H1 (cell line): ENCODE data around the gene TMEM51. TPM values are rescaled to one million over a fixed set of nuclear protein-coding genes. Genes with fewer than 3 reads are reported as not detected.

ENCODE experiments used
- CTCF ChIA-PET: fragments of 300-600 bp; sonication (Branson Sonifier 250); formaldehyde crosslinking; loops from one replicate; lab custom pipeline; 2021; ENCODE audit not compliant: partially characterized antibody; lab: Charles Lee
- POLR2A ChIA-PET: fragments of 300-600 bp; sonication (Branson Sonifier 250); formaldehyde crosslinking; loops from one replicate; lab custom pipeline; 2021; ENCODE audit warnings: inconsistent platforms; ENCODE audit not compliant: partially characterized antibody; lab: Charles Lee
- DNase-seq, 2 experiments: peaks; one replicate each; pipeline versions ENCODE4 v3.0.0 to v3.0.0-alpha.2; 2010 to 2022; ENCODE audit warnings: low spot score in 2 of 2, low read depth in 1 of 2, mixed read lengths in 1 of 2
- FAIRE-seq: peaks from 2 replicates; lab custom pipeline; 2011; peaks lifted over from hg19 to GRCh38; lab: Jason Lieb, UNC
- H2AFZ ChIP-seq: 2 replicates; pipeline ENCODE4 v1.8.1; 2012; ENCODE audit warnings: low read length, inconsistent platforms
- H2AK5ac ChIP-seq: 2 replicates; pipeline ENCODE4 v1.6.1; 2013; ENCODE audit warnings: low read depth, low read length
- H2BK120ac ChIP-seq: replicated peaks from 2 replicates; pipeline ENCODE3; 2013; ENCODE audit warnings: low read depth, low read length, inconsistent platforms
- H2BK12ac ChIP-seq: 2 replicates; pipeline ENCODE4 v1.6.1; 2013; ENCODE audit warnings: low read depth, low read length
- H2BK15ac ChIP-seq: 2 replicates; pipeline ENCODE4 v1.6.1; 2013; ENCODE audit warnings: low read length
- H2BK20ac ChIP-seq: 2 replicates; pipeline ENCODE4 v1.6.1; 2013; ENCODE audit warnings: low read length
- H2BK5ac ChIP-seq: 2 replicates; pipeline ENCODE4 v1.6.1; 2013; ENCODE audit warnings: low read depth, low read length
- H3K14ac ChIP-seq: 2 replicates; pipeline ENCODE4 v1.6.1; 2013; ENCODE audit warnings: inconsistent platforms; ENCODE audit not compliant: insufficient read length
- H3K18ac ChIP-seq: 2 replicates; pipeline ENCODE4 v1.6.1; 2013; ENCODE audit warnings: low read length; ENCODE audit errors: extremely low read depth
- H3K23ac ChIP-seq: 2 replicates; pipeline ENCODE4 v1.6.1; 2013; ENCODE audit warnings: inconsistent platforms; ENCODE audit not compliant: insufficient read length
- H3K23me2 ChIP-seq: 2 replicates; pipeline ENCODE4 v1.6.1; 2013; ENCODE audit warnings: low read depth, low read length
- H3K27ac ChIP-seq: 2 replicates; pipeline ENCODE4 v1.6.1; 2011; ENCODE audit warnings: low read depth, low read length, inconsistent platforms
- H3K27me3 ChIP-seq, 4 experiments: replicated peaks in 1 of 4; 1 replicate in 1 of 4; 2 replicates in 3 of 4; pipeline versions ENCODE4 v1.6.1 to v1.8.1; 2011 to 2013; ENCODE audit warnings: low read length in 3 of 4, mild to moderate bottlenecking in 3 of 4, inconsistent platforms in 2 of 4, mixed read lengths in 2 of 4, moderate library complexity in 1 of 4; ENCODE audit not compliant: control insufficient read depth in 3 of 4, insufficient read depth in 3 of 4; ENCODE audit errors: extremely low read depth in 1 of 4
- H3K36me3 ChIP-seq, 4 experiments: 2 replicates each; pipeline versions ENCODE4 v1.6.1 to v1.8.1; 2011 to 2013; ENCODE audit warnings: mild to moderate bottlenecking in 4 of 4, low read length in 3 of 4, moderate library complexity in 2 of 4, control low read depth in 1 of 4, inconsistent platforms in 1 of 4; ENCODE audit not compliant: insufficient read depth in 4 of 4, control insufficient read depth in 2 of 4
- H3K4ac ChIP-seq: replicated peaks from 2 replicates; pipeline ENCODE3; 2013; ENCODE audit warnings: low read length, low read depth, mixed read lengths, inconsistent platforms; ENCODE audit not compliant: insufficient read length
- H3K4me1 ChIP-seq, 4 experiments: replicated peaks in 1 of 4; 1 replicate in 1 of 4; 2 replicates in 3 of 4; pipeline versions ENCODE4 v1.6.1 to v1.8.1; 2011 to 2013; ENCODE audit warnings: low read length in 3 of 4, inconsistent platforms in 2 of 4, mixed read lengths in 1 of 4; ENCODE audit not compliant: insufficient read depth in 4 of 4, control insufficient read depth in 3 of 4
- H3K4me2 ChIP-seq, 2 experiments: 2 replicates each; pipeline versions ENCODE4 v1.6.1 to v1.8.1; 2011 to 2013; ENCODE audit warnings: low read depth in 2 of 2, low read length in 2 of 2, control low read depth in 1 of 2, inconsistent platforms in 1 of 2, mild to moderate bottlenecking in 1 of 2; ENCODE audit not compliant: insufficient read depth in 1 of 2
- H3K4me3 ChIP-seq, 4 experiments: fragments of 200-600, 300-600 bp in 1 of 4; sonication (generic), shearing (Covaris generic), sonication (Bioruptor Twin) in 1 of 4; 2 replicates each; pipeline versions ENCODE4 v1.5.1 to v1.8.1; 2011 to 2016; ENCODE audit warnings: low read length in 4 of 4, low read depth in 3 of 4, control low read depth in 2 of 4, inconsistent platforms in 2 of 4, mild to moderate bottlenecking in 2 of 4, mixed read lengths in 1 of 4, moderate library complexity in 1 of 4; ENCODE audit not compliant: insufficient read depth in 2 of 4; ENCODE audit errors: extremely low read depth in 1 of 4
- H3K56ac ChIP-seq: replicated peaks from 2 replicates; pipeline ENCODE3; 2013; ENCODE audit warnings: low read depth, mild to moderate bottlenecking, mixed read lengths, low read length, inconsistent platforms; ENCODE audit not compliant: insufficient read length
- H3K79me1 ChIP-seq: 2 replicates; pipeline ENCODE4 v1.6.1; 2013; ENCODE audit warnings: low read depth, low read length, control low read depth
- H3K79me2 ChIP-seq, 2 experiments: 2 replicates each; pipeline versions ENCODE4 v1.6.1 to v1.8.1; 2012 to 2013; ENCODE audit warnings: low read length in 2 of 2, mild to moderate bottlenecking in 2 of 2, inconsistent platforms in 1 of 2; ENCODE audit not compliant: insufficient read depth in 2 of 2, control insufficient read depth in 1 of 2
- H3K9ac ChIP-seq, 4 experiments: replicated peaks in 1 of 4; 1 replicate in 1 of 4; 2 replicates in 3 of 4; pipeline versions ENCODE4 v1.6.1 to v1.8.1; 2011 to 2013; ENCODE audit warnings: low read depth in 3 of 4, low read length in 3 of 4, control low read depth in 2 of 4, mild to moderate bottlenecking in 2 of 4, moderate library complexity in 2 of 4, inconsistent platforms in 1 of 4; ENCODE audit errors: extremely low read depth in 1 of 4
- H3K9me3 ChIP-seq, 2 experiments: 2 replicates each; pipeline versions ENCODE4 v1.6.1 to v1.8.1; 2012 to 2013; ENCODE audit warnings: mild to moderate bottlenecking in 2 of 2, moderate library complexity in 2 of 2, control low read depth in 1 of 2, inconsistent platforms in 1 of 2, low read depth in 1 of 2, low read length in 1 of 2, mixed read lengths in 1 of 2; ENCODE audit not compliant: insufficient read depth in 2 of 2
- H4K20me1 ChIP-seq, 2 experiments: replicated peaks in 1 of 2; 2 replicates each; pipeline versions ENCODE3 to v1.8.1; 2011 to 2013; ENCODE audit warnings: inconsistent platforms in 2 of 2, low read length in 2 of 2, mild to moderate bottlenecking in 1 of 2; ENCODE audit not compliant: insufficient read depth in 2 of 2, control insufficient read depth in 1 of 2
- H4K5ac ChIP-seq: 2 replicates; pipeline ENCODE4 v1.6.1; 2013; ENCODE audit warnings: low read length, low read depth, mixed read lengths, inconsistent platforms; ENCODE audit not compliant: insufficient read length
- H4K8ac ChIP-seq: 2 replicates; pipeline ENCODE4 v1.8.0; 2013; ENCODE audit warnings: mild to moderate bottlenecking, moderate library complexity, low read length, inconsistent platforms; ENCODE audit not compliant: insufficient read depth; ENCODE audit errors: extremely low read depth
- H4K91ac ChIP-seq: replicated peaks from 2 replicates; pipeline ENCODE3; 2013; ENCODE audit warnings: low read length, mixed read lengths, inconsistent platforms; ENCODE audit not compliant: insufficient read length
- WGBS, 2 experiments: shearing (Covaris generic) in 1 of 2; methylation state at CpG; one replicate each; pipeline versions ENCODE4 v1.1.6 to v1.1.7; 2013 to 2015; ENCODE audit warnings: low lambda C conversion rate in 2 of 2, mixed read lengths in 2 of 2, inconsistent platforms in 1 of 2, low coverage in 1 of 2, missing lambda C conversion rate in 1 of 2; ENCODE audit not compliant: insufficient replicate concordance in 2 of 2, insufficient coverage in 1 of 2, insufficient read length in 1 of 2; ENCODE audit errors: extremely low coverage in 1 of 2, missing lambda C conversion rate in 1 of 2; 5-methylcytosine and 5-hydroxymethylcytosine counted together
- polyA plus RNA-seq, 7 experiments: library from polyadenylated mRNA; depleted of rRNA in 3 of 7; stranded (reverse) in 5 of 7; unstranded in 2 of 7; fragments of >200 nt in 5 of 7; fragments of 200-250 nt in 2 of 7; gene quantifications; 1 replicate in 5 of 7; 2 replicates in 1 of 7; 4 replicates in 1 of 7; pipeline versions ENCODE4 v1.2.1 to v1.2.3, GENCODE V29; 2011 to 2013; ENCODE audit warnings: missing spikeins in 2 of 7, mixed read lengths in 2 of 7
- total RNA-seq: library from RNA; stranded (reverse); fragmentation: NEBNext Ultra II Directional; extraction: Animal tissue kit (Norgen Biotek cat#: 25700); gene quantifications from 2 replicates; pipeline ENCODE4 v1.2.1, GENCODE V29; 2021

Gene TMEM51
- total and polyA plus RNA-seq, 2 of the 8 experiments (the other 6 are each of a cell fraction or from before 2014, with no cell fraction given), result 9.9 to 10.7 TPM

- POLR2A ChIA-PET, result interaction anchor here (0.7 kb wide), 1 partner anchor 60 kb away, joined by 3 read pairs; no protein-coding TSS in a partner anchor
- no peak overlapping the region for H4K5ac ChIP-seq
- no peak for FAIRE-seq
- no peak overlapping the region for H3K14ac ChIP-seq
- H2BK15ac ChIP-seq, result no peak overlapping the region
- CTCF ChIA-PET, result interaction anchor here (1.0 to 2.6 kb wide), 4 partner anchors 13 to 50 kb away, joined by 3 to 12 read pairs (median 5); partner anchors contain the start of gene TMEM51
- 89% methylated on average over 13 of the region's 13 CpGs; no CpG with 5 or more reads in 1 of the 2 experiments for WGBS, 2 experiments
- peaks cover 6% of the 10 kb centered on the region for H3K23me2 ChIP-seq
- H4K91ac ChIP-seq, result no peak overlapping the region
- H2BK20ac ChIP-seq, result no peak overlapping the region
- no peaks in the 10 kb centered on the region for H4K20me1 ChIP-seq
- H2BK12ac ChIP-seq, result no peak overlapping the region
- no peak overlapping the region for H2AFZ ChIP-seq
- H3K36me3 ChIP-seq, result no peaks in the 10 kb centered on the region
- no peaks in the 10 kb centered on the region; the same call in 1 of the 2 replicates for H3K79me1 ChIP-seq
- H4K8ac ChIP-seq, result no peak overlapping the region
- no peak overlapping the region for H2BK5ac ChIP-seq
- H3K9ac ChIP-seq, result no peak overlapping the region
- H3K23ac ChIP-seq, result no peak overlapping the region
- H3K4ac ChIP-seq, result no peak overlapping the region
- no peak for DNase-seq
- no peak overlapping the region for H2AK5ac ChIP-seq
- no peak overlapping the region for H3K4me3 ChIP-seq
- H3K4me2 ChIP-seq, result no peak overlapping the region
- no peak overlapping the region for H3K56ac ChIP-seq
- H3K18ac ChIP-seq, result no peak overlapping the region
- no peaks in the 10 kb centered on the region for H3K27me3 ChIP-seq
- no peaks in the 10 kb centered on the region for H3K9me3 ChIP-seq
- peaks cover 0 to 9% of the 10 kb centered on the region in 2 experiments; a peak in 1 of 4 replicates for H3K79me2 ChIP-seq
- H3K27ac ChIP-seq, result no peak overlapping the region
- no peak overlapping the region for H2BK120ac ChIP-seq
- peaks cover 17 to 32% (median 26%) of the 10 kb centered on the region in 4 experiments for H3K4me1 ChIP-seq
These were observed 48.5 kb downstream of the TMEM51 start for GRCh38 chr1:15201849-15202551.
